GM23338 (cell line): ENCODE results near the gene ENPP7. TPM values are rescaled to one million over a fixed set of nuclear protein-coding genes. Genes with fewer than 3 reads are reported as not detected.

ENCODE experiments used
- ATAC-seq: fragments of 200-7000 bp; cut with Tn5 transposase; 3 replicates; pipeline ENCODE4 v1.9.1; 2020
- DNase-seq: peaks from one replicate; pipeline ENCODE4 v3.0.0-alpha.2; 2015; ENCODE audit warnings: low spot score
- H2AFZ ChIP-seq: fragments of 200-600 bp; sonication (generic); 2 replicates; pipeline ENCODE4 v1.8.0; 2016; ENCODE audit warnings: antibody characterized with exemption, mild to moderate bottlenecking, moderate library complexity
- H3F3A ChIP-seq: fragments of 200-600 bp; sonication (generic); replicated peaks from 2 replicates; pipeline ENCODE4 v1.8.0; 2017; ENCODE audit warnings: antibody characterized with exemption, mixed run types, low read depth
- H3K27ac ChIP-seq: fragments of 200-600 bp; sonication (generic); 2 replicates; pipeline ENCODE4 v1.6.1; 2016; ENCODE audit warnings: low read depth
- H3K27me3 ChIP-seq: fragments of 200-600 bp; sonication (generic); 2 replicates; pipeline ENCODE4 v1.8.0; 2016; ENCODE audit warnings: mild to moderate bottlenecking, mixed run types, moderate library complexity; ENCODE audit not compliant: insufficient read depth
- H3K36me3 ChIP-seq: fragments of 200-600 bp; sonication (generic); 2 replicates; pipeline ENCODE4 v1.8.0; 2016; ENCODE audit warnings: mild to moderate bottlenecking; ENCODE audit not compliant: insufficient read depth
- H3K4me1 ChIP-seq: fragments of 200-600 bp; sonication (generic); 2 replicates; pipeline ENCODE4 v1.8.0; 2016; ENCODE audit warnings: mild to moderate bottlenecking, moderate library complexity; ENCODE audit not compliant: insufficient read depth
- H3K4me2 ChIP-seq: fragments of 200-600 bp; sonication (generic); 2 replicates; pipeline ENCODE4 v1.7.1; 2017; ENCODE audit warnings: mixed run types
- H3K4me3 ChIP-seq: fragments of 200-600 bp; sonication (generic); 2 replicates; pipeline ENCODE4 v1.6.1; 2016; ENCODE audit warnings: mixed run types
- H3K79me2 ChIP-seq: fragments of 200-600 bp; sonication (generic); replicated peaks from 2 replicates; pipeline ENCODE4 v1.8.0; 2017; ENCODE audit warnings: mild to moderate bottlenecking; ENCODE audit not compliant: insufficient read depth
- H3K9me2 ChIP-seq: fragments of 200-600 bp; sonication (generic); 2 replicates; pipeline ENCODE4 v1.8.0; 2017; ENCODE audit not compliant: insufficient read depth
- H4K20me1 ChIP-seq: fragments of 200-600 bp; sonication (generic); replicated peaks from 2 replicates; pipeline ENCODE4 v1.8.0; 2017; ENCODE audit warnings: mild to moderate bottlenecking; ENCODE audit not compliant: insufficient read depth
- H3K27ac Mint-ChIP-seq: 2 replicates; pipeline ENCODE4 v1.8.0; 2020; ENCODE audit warnings: inconsistent platforms, mild to moderate bottlenecking, moderate library complexity, mixed read lengths
- H3K27me3 Mint-ChIP-seq: 3 replicates; pipeline ENCODE4 v1.8.0; 2022; ENCODE audit warnings: low read depth, mild to moderate bottlenecking, moderate library complexity, mixed read lengths, inconsistent platforms; ENCODE audit not compliant: insufficient read depth, poor library complexity
- H3K36me3 Mint-ChIP-seq: 3 replicates; pipeline ENCODE4 v1.8.0; 2021; ENCODE audit warnings: low read depth, mild to moderate bottlenecking, inconsistent platforms, moderate library complexity, mixed read lengths
- H3K4me1 Mint-ChIP-seq: 3 replicates; pipeline ENCODE4 v1.8.0; 2020; ENCODE audit warnings: mild to moderate bottlenecking, inconsistent platforms, mixed read lengths
- H3K4me3 Mint-ChIP-seq: 3 replicates; pipeline ENCODE4 v1.8.0; 2021; ENCODE audit warnings: moderate library complexity, mild to moderate bottlenecking, inconsistent platforms, mixed read lengths
- H3K9me3 Mint-ChIP-seq: 3 replicates; pipeline ENCODE4 v1.8.0; 2020; ENCODE audit warnings: moderate library complexity, mild to moderate bottlenecking, inconsistent platforms, mixed read lengths
- CREB1 ChIP-seq: fragments of 250-450 bp; sonication (Bioruptor Pico); IDR thresholded peaks from 2 replicates; pipeline ENCODE4 v1.5.0; 2020; ENCODE audit warnings: low read depth, mild to moderate bottlenecking, moderate library complexity
- CTCF ChIP-seq, 2 experiments: fragments of 200-600 bp in 1 of 2; sonication (generic) in 1 of 2; conservative IDR thresholded peaks; 2 replicates each; pipeline versions ENCODE4 v1.5.1 to v1.6.1; 2016 to 2017; ENCODE audit warnings: antibody characterized with exemption in 2 of 2, low read depth in 2 of 2, mild to moderate bottlenecking in 2 of 2, moderate library complexity in 1 of 2
- EZH2 ChIP-seq: fragments of 200-600 bp; sonication (generic); IDR thresholded peaks from one replicate; pipeline ENCODE4 v1.8.0; 2017; ENCODE audit warnings: antibody characterized with exemption, mild to moderate bottlenecking, low read depth; ENCODE audit not compliant: unreplicated experiment
- EZH2phosphoT487 ChIP-seq: fragments of 200-600 bp; sonication (generic); IDR thresholded peaks from one replicate; pipeline ENCODE4 v1.8.1; 2018; ENCODE audit warnings: antibody characterized with exemption; ENCODE audit not compliant: unreplicated experiment
- JUNB ChIP-seq: IDR thresholded peaks from one replicate; pipeline ENCODE4 v1.6.1; 2016; ENCODE audit warnings: antibody characterized with exemption; ENCODE audit not compliant: unreplicated experiment
- NANOG ChIP-seq: IDR thresholded peaks from 2 replicates; pipeline ENCODE4 v1.6.1; 2016; ENCODE audit warnings: antibody characterized with exemption, borderline replicate concordance
- POLR2AphosphoS5 ChIP-seq: IDR thresholded peaks from 2 replicates; pipeline ENCODE4 v1.6.1; 2016; ENCODE audit warnings: antibody characterized with exemption, low read depth
- REST ChIP-seq: IDR thresholded peaks from one replicate; pipeline ENCODE4 v1.6.1; 2018; ENCODE audit warnings: antibody characterized with exemption; ENCODE audit not compliant: unreplicated experiment
- STAT1 ChIP-seq: IDR thresholded peaks from one replicate; pipeline ENCODE4 v1.6.1; 2016; ENCODE audit warnings: antibody characterized with exemption; ENCODE audit not compliant: unreplicated experiment
- ZNF114 ChIP-seq: fragments of 250-450 bp; sonication (Bioruptor Pico); IDR thresholded peaks from 2 replicates; pipeline ENCODE4 v1.5.0; 2020; ENCODE audit warnings: mild to moderate bottlenecking, moderate library complexity
- ZNF331 ChIP-seq: fragments of 250-450 bp; sonication (Bioruptor Pico); IDR thresholded peaks from 2 replicates; pipeline ENCODE4 v1.5.0; 2020; ENCODE audit warnings: low read depth, mild to moderate bottlenecking, moderate library complexity
- polyA plus RNA-seq: library from polyadenylated mRNA; unstranded; fragments of >200 nt; fragmentation: Nextera tagmentation; extraction: Ambion mirVana; gene quantifications from 2 replicates; pipeline ENCODE4 v1.2.1, GENCODE V29; 2016
- total RNA-seq: library from RNA; depleted of rRNA; stranded (reverse); fragments of >200 nt; shearing (Covaris generic); gene quantifications from 2 replicates; pipeline ENCODE4 v1.2.3, GENCODE V29; 2014
- TF ChIP-seq, protein P1 (sequence below): IDR thresholded peaks from 2 replicates; pipeline ENCODE4 v1.6.1; 2016; ENCODE audit warnings: antibody characterized with exemption
- TF ChIP-seq, protein P2 (sequence below): fragments of 250-450 bp; sonication (Bioruptor Pico); IDR thresholded peaks from 2 replicates; pipeline ENCODE4 v1.5.0; 2020; ENCODE audit warnings: mild to moderate bottlenecking, moderate library complexity

Gene ENPP7
- total and polyA plus RNA-seq, 2 experiments from 2014 or later, result not detected

DNA sequence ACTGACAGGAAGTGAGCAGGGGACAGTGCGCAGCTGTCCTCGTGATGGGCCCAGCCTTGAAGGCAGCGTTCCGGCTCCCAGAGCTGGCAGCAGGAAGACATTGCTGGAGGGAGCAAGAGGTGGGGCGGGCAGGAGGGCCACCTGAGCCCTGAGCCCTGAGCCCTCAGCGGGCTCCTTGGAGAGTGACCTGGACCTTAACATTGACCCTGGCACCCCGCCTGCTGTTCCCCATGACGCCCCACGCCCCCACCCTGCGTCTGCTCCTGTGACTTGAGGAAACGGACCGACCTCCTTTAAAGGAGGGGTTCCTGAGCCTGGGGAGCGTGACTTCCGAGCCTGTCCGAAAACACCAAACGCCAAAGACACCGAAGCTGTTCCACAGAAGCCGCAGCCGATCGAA, 25.1 kb upstream of the ENPP7 start:
- H3K4me1 Mint-ChIP-seq, result peaks cover 16% of the 10 kb centered on the region

More for the DNA sequence above, 25.1 kb upstream of the ENPP7 start:
- ATAC-seq (no peak), DNase-seq (no peak)
- H4K20me1 ChIP-seq, result no peaks in the 10 kb centered on the region
- no peaks in the 10 kb centered on the region; the same call in 1 of the 2 replicates for H3K4me1 ChIP-seq
- H3K9me2 ChIP-seq, result no peaks in the 10 kb centered on the region
- no peaks in the 10 kb centered on the region for H3K27me3 ChIP-seq
- no peaks in the 10 kb centered on the region for H3F3A ChIP-seq
- H3K36me3 ChIP-seq, result no peaks in the 10 kb centered on the region
- no peak overlapping the region for H2AFZ ChIP-seq
- no peak overlapping the region for H3K27ac ChIP-seq
- H3K4me2 ChIP-seq, result no peak overlapping the region
- no peak overlapping the region for H3K4me3 Mint-ChIP-seq
- H3K9me3 Mint-ChIP-seq, result no peaks in the 10 kb centered on the region; the same call in 1 of the 3 replicates
- no peak overlapping the region for H3K4me3 ChIP-seq
- H3K79me2 ChIP-seq, result no peaks in the 10 kb centered on the region
- no peak overlapping the region for H3K27ac Mint-ChIP-seq
- peaks cover 7% of the 10 kb centered on the region for H3K27me3 Mint-ChIP-seq
- TF ChIP-seq CTCF (conservative IDR thresholded peaks at IDR 0.05; ENCODE audit: low read depth in 2 of 2) (no peak), REST (no peak), POLR2AphosphoS5 (no peak), ZNF114 (CRISPR knock-in tag) (no peak), JUNB (no peak), EZH2phosphoT487 (no peak), STAT1 (no peak), NANOG (no peak), ZNF331 (CRISPR knock-in tag) (no peak), EZH2 (no peak), CREB1 (CRISPR knock-in tag) (no peak)
- TF ChIP-seq, protein P1, sequence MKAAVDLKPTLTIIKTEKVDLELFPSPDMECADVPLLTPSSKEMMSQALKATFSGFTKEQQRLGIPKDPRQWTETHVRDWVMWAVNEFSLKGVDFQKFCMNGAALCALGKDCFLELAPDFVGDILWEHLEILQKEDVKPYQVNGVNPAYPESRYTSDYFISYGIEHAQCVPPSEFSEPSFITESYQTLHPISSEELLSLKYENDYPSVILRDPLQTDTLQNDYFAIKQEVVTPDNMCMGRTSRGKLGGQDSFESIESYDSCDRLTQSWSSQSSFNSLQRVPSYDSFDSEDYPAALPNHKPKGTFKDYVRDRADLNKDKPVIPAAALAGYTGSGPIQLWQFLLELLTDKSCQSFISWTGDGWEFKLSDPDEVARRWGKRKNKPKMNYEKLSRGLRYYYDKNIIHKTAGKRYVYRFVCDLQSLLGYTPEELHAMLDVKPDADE, result no peak
- TF ChIP-seq, protein P2, sequence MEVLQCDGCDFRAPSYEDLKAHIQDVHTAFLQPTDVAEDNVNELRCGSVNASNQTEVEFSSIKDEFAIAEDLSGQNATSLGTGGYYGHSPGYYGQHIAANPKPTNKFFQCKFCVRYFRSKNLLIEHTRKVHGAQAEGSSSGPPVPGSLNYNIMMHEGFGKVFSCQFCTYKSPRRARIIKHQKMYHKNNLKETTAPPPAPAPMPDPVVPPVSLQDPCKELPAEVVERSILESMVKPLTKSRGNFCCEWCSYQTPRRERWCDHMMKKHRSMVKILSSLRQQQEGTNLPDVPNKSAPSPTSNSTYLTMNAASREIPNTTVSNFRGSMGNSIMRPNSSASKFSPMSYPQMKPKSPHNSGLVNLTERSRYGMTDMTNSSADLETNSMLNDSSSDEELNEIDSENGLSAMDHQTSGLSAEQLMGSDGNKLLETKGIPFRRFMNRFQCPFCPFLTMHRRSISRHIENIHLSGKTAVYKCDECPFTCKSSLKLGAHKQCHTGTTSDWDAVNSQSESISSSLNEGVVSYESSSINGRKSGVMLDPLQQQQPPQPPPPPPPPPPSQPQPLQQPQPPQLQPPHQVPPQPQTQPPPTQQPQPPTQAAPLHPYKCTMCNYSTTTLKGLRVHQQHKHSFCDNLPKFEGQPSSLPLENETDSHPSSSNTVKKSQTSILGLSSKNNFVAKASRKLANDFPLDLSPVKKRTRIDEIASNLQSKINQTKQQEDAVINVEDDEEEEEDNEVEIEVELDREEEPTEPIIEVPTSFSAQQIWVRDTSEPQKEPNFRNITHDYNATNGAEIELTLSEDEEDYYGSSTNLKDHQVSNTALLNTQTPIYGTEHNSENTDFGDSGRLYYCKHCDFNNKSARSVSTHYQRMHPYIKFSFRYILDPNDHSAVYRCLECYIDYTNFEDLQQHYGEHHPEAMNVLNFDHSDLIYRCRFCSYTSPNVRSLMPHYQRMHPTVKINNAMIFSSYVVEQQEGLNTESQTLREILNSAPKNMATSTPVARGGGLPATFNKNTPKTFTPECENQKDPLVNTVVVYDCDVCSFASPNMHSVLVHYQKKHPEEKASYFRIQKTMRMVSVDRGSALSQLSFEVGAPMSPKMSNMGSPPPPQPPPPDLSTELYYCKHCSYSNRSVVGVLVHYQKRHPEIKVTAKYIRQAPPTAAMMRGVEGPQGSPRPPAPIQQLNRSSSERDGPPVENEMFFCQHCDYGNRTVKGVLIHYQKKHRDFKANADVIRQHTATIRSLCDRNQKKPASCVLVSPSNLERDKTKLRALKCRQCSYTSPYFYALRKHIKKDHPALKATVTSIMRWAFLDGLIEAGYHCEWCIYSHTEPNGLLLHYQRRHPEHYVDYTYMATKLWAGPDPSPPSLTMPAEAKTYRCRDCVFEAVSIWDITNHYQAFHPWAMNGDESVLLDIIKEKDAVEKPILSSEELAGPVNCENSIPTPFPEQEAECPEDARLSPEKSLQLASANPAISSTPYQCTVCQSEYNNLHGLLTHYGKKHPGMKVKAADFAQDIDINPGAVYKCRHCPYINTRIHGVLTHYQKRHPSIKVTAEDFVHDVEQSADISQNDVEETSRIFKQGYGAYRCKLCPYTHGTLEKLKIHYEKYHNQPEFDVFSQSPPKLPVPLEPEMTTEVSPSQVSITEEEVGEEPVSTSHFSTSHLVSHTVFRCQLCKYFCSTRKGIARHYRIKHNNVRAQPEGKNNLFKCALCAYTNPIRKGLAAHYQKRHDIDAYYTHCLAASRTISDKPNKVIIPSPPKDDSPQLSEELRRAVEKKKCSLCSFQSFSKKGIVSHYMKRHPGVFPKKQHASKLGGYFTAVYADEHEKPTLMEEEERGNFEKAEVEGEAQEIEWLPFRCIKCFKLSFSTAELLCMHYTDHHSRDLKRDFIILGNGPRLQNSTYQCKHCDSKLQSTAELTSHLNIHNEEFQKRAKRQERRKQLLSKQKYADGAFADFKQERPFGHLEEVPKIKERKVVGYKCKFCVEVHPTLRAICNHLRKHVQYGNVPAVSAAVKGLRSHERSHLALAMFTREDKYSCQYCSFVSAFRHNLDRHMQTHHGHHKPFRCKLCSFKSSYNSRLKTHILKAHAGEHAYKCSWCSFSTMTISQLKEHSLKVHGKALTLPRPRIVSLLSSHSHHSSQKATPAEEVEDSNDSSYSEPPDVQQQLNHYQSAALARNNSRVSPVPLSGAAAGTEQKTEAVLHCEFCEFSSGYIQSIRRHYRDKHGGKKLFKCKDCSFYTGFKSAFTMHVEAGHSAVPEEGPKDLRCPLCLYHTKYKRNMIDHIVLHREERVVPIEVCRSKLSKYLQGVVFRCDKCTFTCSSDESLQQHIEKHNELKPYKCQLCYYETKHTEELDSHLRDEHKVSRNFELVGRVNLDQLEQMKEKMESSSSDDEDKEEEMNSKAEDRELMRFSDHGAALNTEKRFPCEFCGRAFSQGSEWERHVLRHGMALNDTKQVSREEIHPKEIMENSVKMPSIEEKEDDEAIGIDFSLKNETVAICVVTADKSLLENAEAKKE (CRISPR knock-in tag), result no peak
- H3K36me3 Mint-ChIP-seq, result no peaks in the 10 kb centered on the region
